Islet precursor cell (in vitro differentiated cells): ENCODE results near the gene PSME3IP1.
"Not testable (repeated sequence)": the region's sequence is repeated elsewhere in the genome, so short reads cannot be mapped to it uniquely, and the experiment has no call there.

Experiments used
- DNase-seq: peaks from one replicate; pipeline ENCODE4 v3.0.0-alpha.2; 2018

Gene PSME3IP1

GRCh38 chr16:57123216-57123973 is 62.4 kb downstream of the PSME3IP1 start:
- no peak for DNase-seq

DNA sequence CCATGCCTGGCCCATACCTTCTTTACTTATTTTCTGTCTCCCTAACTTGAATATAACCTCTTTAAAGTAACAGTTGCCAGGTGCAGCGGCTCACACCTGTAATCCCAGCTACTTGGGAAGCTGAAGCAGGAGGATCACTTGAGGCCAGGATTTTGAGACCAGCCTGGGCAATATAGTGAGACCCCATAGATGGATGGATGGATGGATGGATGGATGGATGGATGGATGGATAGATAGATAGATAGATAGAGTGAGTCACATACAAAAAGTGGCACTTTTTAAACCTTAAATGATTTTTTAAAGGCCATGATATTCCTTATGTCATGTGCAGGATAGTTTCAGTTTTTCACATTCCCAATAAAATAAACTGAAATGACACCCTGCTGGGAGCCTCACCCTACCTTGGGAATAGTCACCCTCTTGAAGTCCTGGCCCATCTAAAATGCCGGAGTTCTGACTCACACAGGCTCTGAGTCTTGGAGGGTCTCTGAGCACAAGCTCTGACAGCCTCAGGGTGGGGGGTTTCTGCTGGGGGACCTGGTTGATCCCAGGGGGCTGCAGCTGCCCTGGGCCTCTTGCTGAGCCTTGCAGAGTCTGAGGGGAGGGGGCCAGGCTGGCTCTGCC is 67.3 kb downstream of the PSME3IP1 start:
- no peak for DNase-seq

DNA sequence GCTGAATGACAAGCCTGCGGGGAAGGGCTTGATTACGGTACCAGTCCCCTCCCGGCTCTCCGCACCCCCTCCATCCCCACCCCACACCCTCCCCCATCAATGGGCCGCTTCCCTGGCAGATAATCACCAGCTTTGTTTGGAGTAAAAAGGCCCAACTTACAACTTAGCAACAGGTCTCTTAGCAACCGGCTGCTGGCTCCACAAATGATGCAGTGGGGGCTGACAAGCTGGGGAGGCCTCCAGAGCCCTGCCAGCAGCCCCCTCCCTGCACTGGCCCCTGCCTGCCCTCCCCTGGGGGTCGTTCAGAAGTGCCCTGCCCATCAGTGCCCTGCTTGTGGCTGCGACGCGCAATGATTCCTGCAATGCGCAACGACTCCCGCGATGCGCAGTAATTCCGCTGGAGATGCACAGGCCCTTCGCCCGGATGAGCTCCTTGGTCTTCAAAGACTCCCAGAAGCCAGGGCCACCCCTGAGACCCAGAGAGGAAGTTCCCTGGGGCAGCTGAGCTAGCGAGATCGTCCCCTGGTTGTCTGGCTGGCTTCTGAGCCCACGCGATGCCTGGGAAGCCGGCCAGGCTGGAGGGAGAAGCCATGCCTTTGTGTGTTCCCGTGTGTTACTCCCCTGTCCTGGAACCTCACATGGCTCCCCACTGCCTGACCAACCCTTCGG is 70.2 kb downstream of the PSME3IP1 start:
- DNase-seq: no peak

DNA sequence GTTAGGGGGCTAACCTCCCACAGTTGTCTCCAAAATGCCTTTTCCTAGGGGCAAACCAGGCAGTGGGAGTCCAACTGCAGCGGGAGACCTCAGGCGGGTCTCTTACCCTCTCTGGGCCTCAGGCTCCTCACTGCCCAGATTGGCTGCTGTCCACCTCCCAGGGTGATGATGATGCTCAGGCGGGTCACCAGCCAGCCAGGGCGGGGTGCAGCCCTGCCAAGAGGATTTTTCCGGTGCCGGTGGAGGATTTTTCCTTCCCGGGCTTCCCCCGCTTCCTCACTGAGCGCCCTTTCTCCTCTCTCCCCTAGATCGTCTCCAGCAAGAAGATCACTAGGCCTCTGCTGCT is 70.7 kb downstream of the PSME3IP1 start:
- no peak for DNase-seq

GRCh38 chr16:57113664-57114063 is 72.2 kb downstream of the PSME3IP1 start:
- DNase-seq: no peak

DNA sequence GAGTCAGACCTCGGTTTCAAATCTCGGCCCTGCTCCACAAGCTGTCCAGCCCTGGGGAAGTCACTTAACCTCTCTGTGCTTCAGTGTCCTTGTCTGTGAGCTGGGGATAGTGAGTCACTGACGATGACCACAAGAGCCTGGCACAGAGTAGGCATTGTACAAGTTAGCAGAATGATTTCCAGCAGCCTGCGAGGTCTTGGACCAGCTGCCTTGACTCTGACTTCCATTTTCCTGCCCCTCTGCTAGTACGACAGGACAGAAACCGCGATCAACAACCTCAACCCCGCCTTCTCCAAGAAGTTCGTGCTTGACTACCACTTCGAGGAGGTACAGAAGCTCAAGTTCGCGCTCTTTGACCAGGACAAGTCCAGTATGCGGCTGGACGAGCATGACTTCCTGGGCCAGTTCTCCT is 72.8 kb downstream of the PSME3IP1 start:
- DNase-seq: no peak

- DNase-seq: no peak
These were observed 73.3 kb downstream of the PSME3IP1 start for GRCh38 chr16:57112403-57113041.

GRCh38 chr16:57111420-57111819 is 74.4 kb downstream of the PSME3IP1 start:
- no peak for DNase-seq

DNA sequence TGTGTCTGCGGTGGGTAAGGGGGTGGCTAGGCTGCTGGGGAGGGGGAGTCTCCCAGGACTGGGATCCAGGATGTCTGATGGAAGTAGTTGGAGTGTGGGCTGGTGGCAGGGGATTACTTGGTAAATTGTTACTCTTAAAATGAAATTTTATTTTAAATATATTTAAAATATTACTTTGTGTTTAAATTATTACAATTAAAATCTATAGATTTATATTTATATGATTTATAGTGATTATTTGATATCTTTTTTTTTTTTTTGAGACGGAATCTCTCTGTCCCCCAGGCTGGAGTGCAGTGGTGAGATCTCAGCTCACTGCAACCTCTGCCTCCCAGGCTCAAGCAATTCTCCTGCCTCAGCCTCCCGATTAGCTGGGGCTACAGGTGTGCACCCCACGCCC is 74.9 kb downstream of the PSME3IP1 start:
- no peak for DNase-seq

- DNase-seq: not testable (repeated sequence)
These were observed 76.4 kb downstream of the PSME3IP1 start for GRCh38 chr16:57109259-57110105.

DNA sequence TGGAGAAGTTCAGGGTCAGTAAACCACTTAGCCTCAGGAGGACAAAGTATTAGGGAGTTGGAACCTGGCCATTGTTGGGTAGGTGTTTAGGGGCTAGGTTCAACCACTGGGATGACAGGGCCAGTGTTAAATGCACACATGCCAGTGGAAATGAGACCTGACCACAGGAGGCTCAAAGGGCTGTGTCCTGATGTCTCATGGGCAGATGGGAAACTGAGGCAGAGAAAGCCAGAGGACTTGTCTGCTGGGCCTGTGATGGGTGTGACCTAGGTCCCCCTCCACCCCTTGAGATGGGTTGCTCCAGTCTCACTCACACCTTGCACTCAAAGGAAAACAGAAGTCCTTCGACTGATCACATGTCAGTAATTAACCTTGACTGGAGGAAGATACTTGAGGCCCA is 77.4 kb downstream of the PSME3IP1 start:
- no peak for DNase-seq

DNA sequence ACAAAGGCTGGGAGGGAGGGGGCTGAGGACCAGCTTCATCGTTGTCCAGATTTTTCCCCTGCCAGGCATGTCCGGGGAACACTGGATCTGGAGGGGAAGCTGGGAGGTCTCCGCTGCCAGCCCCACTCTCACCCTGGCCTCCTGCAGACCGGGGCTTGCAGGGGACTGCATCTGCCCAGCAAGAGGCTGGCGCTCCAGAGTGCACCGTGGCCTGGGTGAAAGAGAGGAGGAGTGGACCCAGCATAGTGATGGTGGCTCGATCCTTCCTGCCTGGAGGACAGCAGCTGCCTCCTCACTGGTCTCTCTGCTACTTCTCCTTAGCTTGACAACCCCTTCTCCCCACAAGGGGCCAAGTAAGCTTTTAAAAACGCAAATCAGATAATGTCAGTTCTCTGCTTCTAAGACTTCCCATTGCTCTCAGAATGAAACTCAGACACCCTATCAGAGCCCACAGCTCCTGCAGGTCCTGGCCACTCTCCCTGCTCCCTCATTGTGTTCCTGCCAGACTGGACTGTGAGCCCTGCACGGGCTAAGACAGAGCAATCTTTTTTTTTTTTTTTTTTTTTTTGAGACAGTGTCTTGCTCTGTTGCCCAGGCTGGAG is 78.4 kb downstream of the PSME3IP1 start:
- DNase-seq: no peak

- no peak for DNase-seq
These were observed 79.1 kb downstream of the PSME3IP1 start for GRCh38 chr16:57106767-57107166.

- DNase-seq: no peak
These were observed 80.7 kb downstream of the PSME3IP1 start for GRCh38 chr16:57105184-57105583.

GRCh38 chr16:57104706-57105105 is 81.1 kb downstream of the PSME3IP1 start:
- no peak for DNase-seq

GRCh38 chr16:57102888-57103851 is 82.7 kb downstream of the PSME3IP1 start:
- no peak for DNase-seq
